ENCODE measurements around the gene TMEM200A. TPM values are rescaled to one million over a fixed set of nuclear protein-coding genes. Genes with fewer than 3 reads are reported as not detected.

The TMEM200A gene
- total RNA-seq, 1 donor from 2014 or later: 3.5 TPM

GRCh38 chr6:130373992-130374391, 8.2 kb downstream of the TMEM200A start:
- TF ChIP-seq CTCF (IDR thresholded peaks at IDR 0.05; ENCODE audit: unreplicated experiment): no peak
- Mint-ChIP-seq H3K9me3 (ENCODE audit: unreplicated experiment) (no peaks in the 10 kb centered on the region), H3K36me3 (ENCODE audit: low read depth, unreplicated experiment) (no peaks in the 10 kb centered on the region), H3K27ac (ENCODE audit: unreplicated experiment) (no peak overlapping the region), H3K4me3 (ENCODE audit: unreplicated experiment) (no peak overlapping the region), H3K27me3 (ENCODE audit: unreplicated experiment) (no peaks in the 10 kb centered on the region), H3K4me1 (ENCODE audit: unreplicated experiment) (peaks cover 12% of the 10 kb centered on the region)
- no peak for DNase-seq (ENCODE audit: low spot score)

GRCh38 chr6:130376936-130377335, 11.1 kb downstream of the TMEM200A start:
- H3K36me3 Mint-ChIP-seq (ENCODE audit: low read depth, unreplicated experiment): no peaks in the 10 kb centered on the region
- H3K4me1 Mint-ChIP-seq (ENCODE audit: unreplicated experiment): peaks cover 10% of the 10 kb centered on the region
- no peak for TF ChIP-seq CTCF (IDR thresholded peaks at IDR 0.05; ENCODE audit: unreplicated experiment)

GRCh38 chr6:130377371-130377770, 11.6 kb downstream of the TMEM200A start:
- TF ChIP-seq CTCF (IDR thresholded peaks at IDR 0.05; ENCODE audit: unreplicated experiment): no peak
- H3K36me3 Mint-ChIP-seq (ENCODE audit: low read depth, unreplicated experiment): no peaks in the 10 kb centered on the region
- H3K9me3 Mint-ChIP-seq (ENCODE audit: unreplicated experiment): no peaks in the 10 kb centered on the region
- H3K27me3 Mint-ChIP-seq (ENCODE audit: unreplicated experiment): peaks cover 2% of the 10 kb centered on the region
- no peak for DNase-seq (ENCODE audit: low spot score)
- peaks cover 8% of the 10 kb centered on the region for H3K4me1 Mint-ChIP-seq (ENCODE audit: unreplicated experiment)
- H3K4me3 Mint-ChIP-seq (ENCODE audit: unreplicated experiment): no peak overlapping the region
- no peak overlapping the region for H3K27ac Mint-ChIP-seq (ENCODE audit: unreplicated experiment)

More at GRCh38 chr6:130376936-130377335, 11.1 kb downstream of the TMEM200A start:
- peaks cover 2% of the 10 kb centered on the region for H3K27me3 Mint-ChIP-seq (ENCODE audit: unreplicated experiment)
- H3K4me3 Mint-ChIP-seq (ENCODE audit: unreplicated experiment): no peak overlapping the region
- no peak overlapping the region for H3K27ac Mint-ChIP-seq (ENCODE audit: unreplicated experiment)
- H3K9me3 Mint-ChIP-seq (ENCODE audit: unreplicated experiment): no peaks in the 10 kb centered on the region
- DNase-seq (ENCODE audit: low spot score): no peak

GRCh38 chr6:130377915-130378314, 12.1 kb downstream of the TMEM200A start:
- H3K4me1 Mint-ChIP-seq (ENCODE audit: unreplicated experiment): peaks cover 8% of the 10 kb centered on the region
- no peak overlapping the region for H3K4me3 Mint-ChIP-seq (ENCODE audit: unreplicated experiment)
- peaks cover 2% of the 10 kb centered on the region for H3K27me3 Mint-ChIP-seq (ENCODE audit: unreplicated experiment)
- H3K36me3 Mint-ChIP-seq (ENCODE audit: low read depth, unreplicated experiment): no peaks in the 10 kb centered on the region
- no peak for DNase-seq (ENCODE audit: low spot score)
- no peak overlapping the region for H3K27ac Mint-ChIP-seq (ENCODE audit: unreplicated experiment)
- no peaks in the 10 kb centered on the region for H3K9me3 Mint-ChIP-seq (ENCODE audit: unreplicated experiment)
- TF ChIP-seq CTCF (IDR thresholded peaks at IDR 0.05; ENCODE audit: unreplicated experiment): no peak

GRCh38 chr6:130379223-130379622, 13.4 kb downstream of the TMEM200A start:
- Mint-ChIP-seq H3K27me3 (ENCODE audit: unreplicated experiment) (peaks cover 2% of the 10 kb centered on the region), H3K27ac (ENCODE audit: unreplicated experiment) (no peak overlapping the region), H3K9me3 (ENCODE audit: unreplicated experiment) (no peaks in the 10 kb centered on the region), H3K4me1 (ENCODE audit: unreplicated experiment) (peaks cover 8% of the 10 kb centered on the region), H3K4me3 (ENCODE audit: unreplicated experiment) (no peak overlapping the region), H3K36me3 (ENCODE audit: low read depth, unreplicated experiment) (no peaks in the 10 kb centered on the region)
- no peak for DNase-seq (ENCODE audit: low spot score)
- TF ChIP-seq CTCF (IDR thresholded peaks at IDR 0.05; ENCODE audit: unreplicated experiment): no peak
